HG03558 (cell line): ENCODE measurements around the gene PLEKHA6.

Experiments used
- ATAC-seq: cut with Tn5 transposase; IDR thresholded peaks from one replicate; pipeline ENCODE4 v1.9.1; 2021; ENCODE audit warnings: moderate number of reproducible peaks; ENCODE audit not compliant: unreplicated experiment; ENCODE audit errors: extremely low read depth

PLEKHA6 gene

GRCh38 chr1:204357551-204358490, 1.9 kb downstream of the PLEKHA6 start:
- ATAC-seq, result no peak

GRCh38 chr1:204356997-204357396, 2.7 kb downstream of the PLEKHA6 start:
- ATAC-seq, result no peak

GRCh38 chr1:204355913-204356312, 3.8 kb downstream of the PLEKHA6 start:
- ATAC-seq, result no peak

DNA sequence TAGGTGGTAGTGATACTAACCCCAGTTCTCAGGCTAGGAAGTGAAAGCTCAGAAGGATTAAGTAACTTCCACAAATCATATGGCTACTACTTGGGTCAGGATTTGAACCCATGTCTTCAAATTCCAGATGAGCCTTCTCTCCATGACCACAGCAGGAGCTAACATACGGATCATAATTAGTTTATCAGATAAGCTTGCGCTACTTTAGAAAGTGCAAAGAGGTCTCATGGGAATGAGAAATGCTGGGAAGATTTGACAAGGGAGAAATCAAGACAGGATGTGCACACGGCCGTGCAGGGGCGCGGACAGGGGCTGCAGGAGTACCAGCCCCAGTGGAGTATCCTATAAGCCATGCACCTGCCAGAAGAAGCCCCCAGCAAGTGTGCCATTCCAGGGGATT, 5.2 kb downstream of the PLEKHA6 start:
- no peak for ATAC-seq

DNA sequence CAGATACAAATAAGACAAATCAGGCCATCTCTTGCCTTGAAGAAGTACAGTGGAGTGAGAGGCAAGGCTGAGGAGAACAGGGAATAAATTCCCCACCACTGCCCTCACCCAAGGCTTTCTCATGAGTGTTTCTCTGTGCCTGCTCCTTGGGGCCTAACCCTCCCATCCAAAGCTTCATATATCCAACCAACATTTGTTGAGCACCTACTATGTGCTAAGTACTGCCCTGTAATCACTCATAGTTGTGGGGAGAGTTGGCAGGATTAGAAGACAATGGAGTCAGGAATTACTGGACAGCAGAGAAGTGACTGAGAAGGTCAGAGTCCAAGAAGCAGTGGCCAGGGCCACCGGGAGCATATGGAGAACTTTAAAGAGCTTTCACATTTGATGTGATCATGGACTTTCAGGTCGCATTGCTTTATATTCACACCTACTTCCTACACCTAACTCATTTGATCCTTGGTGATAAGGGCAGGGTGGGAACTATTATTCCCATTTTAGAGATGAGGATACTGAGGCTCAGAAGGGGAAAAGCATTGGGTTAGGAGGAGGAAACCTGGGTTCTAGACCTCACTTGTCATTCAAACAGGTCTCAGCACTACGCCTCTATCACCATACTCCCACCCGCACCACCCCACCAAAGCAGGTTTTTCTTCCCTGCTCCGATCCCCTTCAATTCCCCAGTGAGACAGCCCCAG, 6.4 kb downstream of the PLEKHA6 start:
- ATAC-seq, result no peak

- no peak for ATAC-seq
These were observed 8.7 kb downstream of the PLEKHA6 start for GRCh38 chr1:204350857-204351573.

DNA sequence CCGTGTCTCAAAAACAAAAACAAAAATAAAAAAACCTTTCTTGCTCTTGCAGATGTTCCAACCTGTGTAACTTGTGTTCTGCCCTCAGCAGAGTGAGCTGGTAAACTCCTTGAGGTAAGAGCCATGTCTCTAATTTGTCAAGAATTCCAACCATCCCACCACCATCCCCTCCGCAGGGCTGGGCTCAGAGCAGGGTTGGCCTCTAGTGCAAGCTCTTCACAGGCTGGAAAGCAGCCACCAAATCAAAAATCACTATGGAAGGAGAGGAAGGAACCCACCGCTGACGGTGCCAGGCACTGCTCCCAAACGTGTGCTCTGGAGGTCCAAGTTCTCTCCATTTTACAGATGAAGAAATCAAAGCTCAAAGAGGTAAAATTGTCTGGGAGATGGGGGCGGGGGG, 9.4 kb downstream of the PLEKHA6 start:
- ATAC-seq, result no peak

DNA sequence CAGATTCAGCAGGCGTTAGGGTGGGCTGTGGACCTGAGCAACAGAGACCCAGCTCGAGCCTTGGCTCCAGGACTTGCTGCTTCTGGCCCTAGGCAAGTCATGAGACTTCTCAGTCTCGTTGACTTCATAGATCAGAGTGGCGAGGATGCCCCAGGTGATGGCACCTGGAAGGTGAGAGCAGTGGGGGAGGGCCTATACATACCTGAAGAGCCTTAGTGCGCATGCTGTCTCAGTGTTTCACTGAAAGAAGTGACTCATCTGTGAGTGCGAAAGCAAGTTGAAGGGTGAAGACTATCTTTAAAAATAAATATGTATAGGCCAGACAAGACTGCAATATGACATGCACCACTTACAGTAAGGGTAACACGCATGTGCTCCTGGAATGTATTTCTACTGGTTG, 10.1 kb downstream of the PLEKHA6 start:
- no peak for ATAC-seq

DNA sequence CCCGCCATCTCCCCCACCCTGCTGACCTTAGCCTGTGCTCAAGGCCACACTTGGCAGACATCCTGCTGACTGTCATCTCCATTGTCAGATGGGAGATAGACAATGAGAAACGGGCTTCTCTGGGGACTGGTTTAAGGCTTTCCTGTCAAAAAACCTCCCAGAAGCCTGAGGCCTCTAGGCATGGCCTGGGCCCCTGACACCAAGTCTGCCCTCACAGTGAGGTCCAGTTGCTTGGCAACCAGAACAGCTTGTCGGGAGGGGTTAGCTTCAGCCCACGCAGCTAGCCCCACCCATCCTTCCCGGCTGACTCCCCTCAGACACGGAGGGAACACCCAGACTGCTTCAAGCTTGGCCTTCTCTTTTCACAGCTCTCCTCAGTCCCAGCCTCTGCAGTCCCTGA, 11.0 kb downstream of the PLEKHA6 start:
- no peak for ATAC-seq

DNA sequence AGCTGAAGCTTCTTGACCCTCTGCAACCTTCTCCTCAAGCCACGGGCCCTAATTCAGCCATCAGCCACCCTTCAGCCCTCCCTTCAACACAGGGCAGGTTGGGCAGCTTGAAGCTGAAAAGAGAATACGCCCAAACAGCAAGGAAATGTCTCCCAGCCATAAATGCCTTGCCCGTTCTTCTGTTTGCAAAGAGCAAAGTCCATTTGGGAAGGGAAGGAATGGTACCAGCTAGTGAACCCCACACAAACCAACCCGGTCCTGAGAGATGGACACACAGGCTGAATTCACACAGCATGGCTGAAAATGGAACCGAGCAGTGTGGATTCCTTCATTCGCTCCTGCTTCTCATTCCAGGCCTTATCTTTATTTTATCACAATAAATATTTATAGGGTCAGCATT, 11.5 kb downstream of the PLEKHA6 start:
- ATAC-seq, result no peak

- ATAC-seq, result no peak
These were observed 13.6 kb downstream of the PLEKHA6 start for GRCh38 chr1:204345941-204346645.

- ATAC-seq, result no peak
These were observed 14.3 kb downstream of the PLEKHA6 start for GRCh38 chr1:204345438-204345841.

DNA sequence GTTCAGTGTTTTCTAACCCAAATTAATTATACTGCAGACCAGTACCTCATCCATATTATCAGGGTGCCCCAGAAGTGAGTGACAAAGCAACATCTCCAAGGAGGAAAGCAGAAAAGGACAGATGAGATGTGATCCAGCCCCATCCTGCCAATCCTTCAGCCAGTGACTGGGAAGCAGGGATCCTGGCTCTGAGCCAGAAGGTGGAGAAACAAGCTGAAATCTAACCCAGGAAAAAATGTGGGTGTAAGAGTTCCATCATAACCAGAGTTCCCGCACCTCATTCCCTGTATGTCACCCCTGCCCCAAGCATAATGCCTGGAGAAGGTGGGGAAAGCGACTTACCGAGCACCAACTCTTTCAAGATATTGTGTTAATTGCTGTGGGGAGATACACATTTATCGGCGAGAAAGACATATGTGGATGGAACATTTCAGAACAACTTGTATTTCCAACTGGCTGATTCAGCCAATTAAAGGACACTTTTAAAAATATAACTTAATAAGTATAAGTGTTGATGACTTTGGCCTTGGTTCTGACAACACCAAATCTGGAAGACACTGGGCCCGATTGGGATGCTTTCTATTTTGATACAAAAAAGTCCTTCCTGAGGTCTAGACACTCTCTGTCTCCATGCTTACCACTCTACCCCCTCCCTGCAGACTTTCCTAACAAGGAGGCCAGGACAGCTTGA, 14.9 kb downstream of the PLEKHA6 start:
- no peak for ATAC-seq

DNA sequence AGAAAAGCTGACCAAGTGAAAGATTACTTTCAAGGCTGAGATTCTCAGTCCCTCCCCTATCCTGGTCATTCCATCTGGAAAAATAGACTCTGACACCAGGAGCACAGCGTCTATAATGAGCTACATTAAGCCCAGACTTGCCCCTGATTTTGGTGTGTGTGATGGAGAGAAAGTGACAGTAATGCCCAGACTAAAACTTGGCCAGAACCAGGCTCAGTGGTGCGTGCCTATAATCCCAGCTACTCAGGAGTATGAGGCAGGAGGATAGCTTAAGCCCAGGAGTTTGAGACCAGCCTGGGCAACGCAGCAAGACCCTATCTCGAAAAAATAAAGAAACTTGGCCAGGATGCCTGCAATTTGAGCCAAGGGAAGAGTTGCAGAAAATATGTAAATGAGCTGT, 15.9 kb downstream of the PLEKHA6 start:
- no peak for ATAC-seq

- ATAC-seq, result no peak
These were observed 16.5 kb downstream of the PLEKHA6 start for GRCh38 chr1:204343247-204343646.

DNA sequence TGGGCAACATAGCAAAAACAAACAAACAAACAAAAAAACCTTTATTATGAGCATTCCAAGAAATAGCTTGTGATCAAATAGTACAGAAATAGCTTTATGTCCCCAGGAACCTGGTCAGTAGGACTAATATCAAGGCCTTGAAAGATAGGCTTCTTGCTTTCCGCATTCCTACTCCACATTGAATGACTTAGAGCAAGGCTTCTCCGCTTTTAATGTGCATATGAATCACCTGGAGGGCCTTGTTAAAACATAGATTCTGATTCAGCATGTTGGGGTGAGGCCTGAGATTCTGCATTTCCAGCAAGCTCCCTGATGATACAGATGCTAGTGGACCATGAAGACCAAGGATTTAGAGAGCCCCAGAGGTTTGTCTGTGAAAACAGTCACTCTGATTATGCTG, 17.4 kb downstream of the PLEKHA6 start:
- no peak for ATAC-seq

DNA sequence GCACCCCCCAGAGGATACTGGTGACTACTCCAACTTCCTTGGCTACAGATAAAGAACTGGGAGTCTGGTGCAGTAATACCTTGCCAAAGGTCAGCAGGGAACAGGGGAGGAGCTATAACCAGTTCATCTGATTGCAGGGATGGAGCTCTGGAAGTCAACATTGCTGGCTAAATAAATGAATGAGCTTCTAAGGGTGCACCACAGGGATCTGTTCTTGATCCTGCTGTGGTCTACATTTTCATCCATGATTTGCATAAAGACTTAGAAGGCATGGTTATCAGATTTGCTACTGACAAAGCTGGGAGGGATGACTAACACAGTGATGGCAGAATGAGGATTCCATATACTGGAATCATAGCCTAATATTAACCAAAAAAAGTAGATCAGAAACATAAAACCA, 18.3 kb downstream of the PLEKHA6 start:
- ATAC-seq, result no peak

DNA sequence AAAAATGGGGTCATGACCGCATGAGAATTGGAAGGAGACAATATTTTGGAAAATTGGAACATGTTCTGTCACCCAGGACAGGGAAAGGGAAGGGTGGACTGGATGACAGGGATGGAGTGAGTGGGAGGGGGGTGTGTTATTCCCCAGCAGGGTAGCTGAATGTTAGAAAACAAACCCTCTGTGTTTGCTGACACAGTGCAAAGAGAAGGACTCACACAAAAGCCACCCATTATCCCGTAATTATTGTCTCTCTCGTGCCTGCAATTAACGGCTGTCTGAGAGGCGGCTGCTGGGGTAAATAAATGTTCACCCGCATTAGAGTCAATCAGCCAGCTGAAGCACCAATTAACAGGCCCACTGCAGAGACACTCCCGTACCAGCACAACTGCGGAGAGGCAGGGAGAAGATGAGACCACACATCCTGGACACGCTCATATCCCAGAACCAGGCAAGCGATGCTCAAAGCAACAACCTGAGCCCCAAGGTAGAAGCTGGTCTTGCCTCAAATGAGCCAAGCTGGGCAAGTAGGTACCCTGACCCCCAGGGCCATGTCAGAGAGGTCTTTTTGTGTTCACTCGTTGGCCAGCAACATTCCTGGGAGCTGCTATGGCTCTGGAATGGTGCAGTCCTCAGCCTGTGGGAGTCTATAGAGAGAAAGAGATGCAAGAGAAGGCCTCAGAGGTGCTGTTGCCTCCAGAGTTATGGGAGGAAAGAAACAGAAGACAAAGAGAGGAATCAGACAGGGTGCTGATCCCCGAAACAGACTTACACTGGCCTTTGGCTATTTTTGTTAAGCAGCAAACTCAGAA, 19.4 kb downstream of the PLEKHA6 start:
- no peak for ATAC-seq

DNA sequence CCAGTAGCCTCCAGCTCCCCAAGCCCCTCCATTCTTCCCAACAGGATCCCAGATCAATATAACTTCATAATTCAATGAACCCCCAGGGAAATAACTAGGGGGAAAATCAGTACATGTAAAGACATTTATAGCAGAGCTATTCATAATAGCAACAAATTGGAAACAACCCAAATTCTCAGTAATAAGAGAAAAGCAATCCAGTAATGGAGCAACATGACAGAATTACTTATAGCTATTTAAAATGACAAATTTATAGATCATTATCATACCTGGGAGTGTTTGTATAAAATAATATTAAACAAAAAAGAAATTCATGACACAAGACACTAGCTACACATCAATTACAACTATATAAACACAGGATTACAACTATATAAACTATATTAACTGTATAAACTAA, 20.2 kb downstream of the PLEKHA6 start:
- no peak for ATAC-seq
